AML-193 (cell line): ENCODE results near the gene CDH23.
A peak's percentile ranks its signal among the peaks of the same experiment; 100 is the strongest.

ENCODE experiments used
- DNase-seq, 2 experiments: peaks; one replicate each; lab custom pipeline; 2025; lab: John Stamatoyannopoulos, UW

The CDH23 gene

DNA sequence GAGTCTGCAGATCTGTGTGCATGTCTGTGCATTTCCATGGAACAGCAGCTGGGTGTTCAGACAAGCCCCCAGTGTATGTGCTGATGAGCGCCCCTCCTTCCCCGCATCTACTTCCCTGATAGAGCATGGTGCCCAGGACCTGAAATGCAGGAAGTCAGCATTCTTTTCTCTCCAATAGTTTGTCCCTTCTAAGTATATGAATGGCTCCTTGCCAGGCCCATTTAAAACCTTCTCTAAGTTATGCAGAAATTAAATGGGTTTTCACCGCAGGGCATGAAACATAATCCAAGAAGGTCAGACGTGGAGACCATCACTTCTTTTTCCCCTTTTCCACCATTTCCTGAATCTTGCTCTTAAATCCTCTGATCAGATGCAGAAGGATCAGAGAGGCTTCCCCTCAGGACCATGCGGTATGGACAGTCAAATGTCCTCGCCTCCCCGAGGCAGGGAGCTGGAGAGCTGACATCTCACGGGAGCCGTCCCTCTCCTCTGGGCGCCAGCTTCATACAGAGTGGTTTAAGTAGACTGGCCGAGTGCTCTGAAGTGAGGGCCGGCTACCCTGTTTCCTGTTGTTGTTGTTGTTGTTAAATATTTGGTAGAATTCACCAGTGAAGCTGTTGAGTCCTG lies 167.6 kb downstream of the CDH23 start:
- no peak for DNase-seq

DNA sequence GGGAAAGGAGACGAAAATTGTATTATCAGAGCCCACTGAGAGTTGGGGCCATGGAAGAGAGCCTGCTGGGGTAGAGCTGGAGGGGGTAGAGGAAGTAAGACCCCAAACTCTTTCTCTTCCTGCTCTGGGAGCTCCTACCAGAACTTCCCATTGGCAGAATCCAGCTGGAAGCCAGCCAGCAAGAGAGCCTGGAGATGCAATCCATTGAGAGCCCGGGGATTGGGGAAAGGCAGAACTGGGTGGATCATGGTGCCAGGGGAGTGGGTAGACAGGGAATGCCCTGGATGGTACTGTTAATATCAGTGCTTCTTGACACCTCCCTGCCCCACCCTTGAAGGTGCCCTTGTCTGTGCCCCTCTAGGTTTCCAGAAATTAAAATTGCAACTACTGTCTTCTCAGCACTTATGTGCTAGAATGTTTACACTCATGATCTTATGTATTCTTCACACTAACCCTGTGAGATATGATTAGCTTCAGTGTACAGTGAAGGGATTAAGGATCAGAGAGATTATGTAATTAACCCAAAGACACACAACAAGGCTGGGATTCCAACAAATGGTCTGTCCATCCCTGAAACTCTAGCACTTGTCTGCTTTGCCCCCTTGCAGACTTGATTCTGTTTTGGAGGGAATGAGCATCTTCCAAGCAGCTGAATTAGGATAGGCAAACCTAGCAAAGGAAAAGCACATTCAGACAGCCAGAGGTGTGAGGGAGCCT lies 168.7 kb downstream of the CDH23 start:
- no peak for DNase-seq

DNA sequence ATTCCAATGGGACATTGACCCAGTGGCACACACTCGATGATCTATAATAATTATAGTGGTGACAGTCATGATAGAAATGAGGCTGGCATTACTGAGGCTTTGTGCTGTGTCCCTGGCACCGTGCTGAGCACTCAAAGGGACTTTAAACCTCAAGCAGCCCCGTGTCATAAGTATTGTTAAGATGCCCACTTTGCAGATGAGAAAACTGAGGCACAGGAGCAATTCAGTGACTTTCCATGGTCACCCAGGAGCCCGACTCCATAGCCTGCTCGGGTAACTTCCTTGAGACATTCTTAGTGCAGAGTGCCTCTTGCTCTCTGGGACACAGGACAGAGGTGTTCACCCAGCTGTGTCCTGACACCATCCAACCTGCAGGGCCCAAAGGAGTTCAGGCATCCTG lies 170.3 kb downstream of the CDH23 start:
- DNase-seq: no peak

DNA sequence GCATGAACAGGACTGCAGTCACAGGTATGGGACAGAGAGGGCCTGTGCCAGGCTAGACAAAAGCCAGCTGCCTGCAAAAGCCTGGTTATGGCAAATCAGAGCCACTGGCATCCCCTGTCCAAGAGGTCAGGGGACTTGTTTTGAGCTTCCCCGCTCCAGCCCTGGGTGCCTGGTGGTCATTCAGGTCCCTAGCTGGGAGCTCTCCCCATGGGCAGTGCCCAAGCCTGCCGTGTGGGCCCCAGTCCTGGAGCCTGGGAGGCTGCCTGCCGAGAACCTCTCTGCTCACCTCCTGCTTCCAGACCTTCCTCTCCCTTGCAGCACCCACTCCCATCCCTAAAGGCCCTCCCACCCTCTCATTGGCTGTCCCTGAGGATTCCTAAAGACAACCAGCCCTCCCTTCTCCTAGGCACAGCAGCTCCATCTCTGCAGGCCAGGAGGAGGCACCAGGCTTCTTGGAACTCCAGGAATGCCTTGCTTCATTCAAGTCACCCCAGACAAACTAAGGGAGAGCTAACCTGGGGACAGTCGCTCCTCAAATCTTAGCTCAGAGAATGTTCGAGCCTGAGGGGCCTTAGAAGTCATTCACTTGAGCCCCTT lies 172.3 kb downstream of the CDH23 start:
- no peak for DNase-seq

DNA sequence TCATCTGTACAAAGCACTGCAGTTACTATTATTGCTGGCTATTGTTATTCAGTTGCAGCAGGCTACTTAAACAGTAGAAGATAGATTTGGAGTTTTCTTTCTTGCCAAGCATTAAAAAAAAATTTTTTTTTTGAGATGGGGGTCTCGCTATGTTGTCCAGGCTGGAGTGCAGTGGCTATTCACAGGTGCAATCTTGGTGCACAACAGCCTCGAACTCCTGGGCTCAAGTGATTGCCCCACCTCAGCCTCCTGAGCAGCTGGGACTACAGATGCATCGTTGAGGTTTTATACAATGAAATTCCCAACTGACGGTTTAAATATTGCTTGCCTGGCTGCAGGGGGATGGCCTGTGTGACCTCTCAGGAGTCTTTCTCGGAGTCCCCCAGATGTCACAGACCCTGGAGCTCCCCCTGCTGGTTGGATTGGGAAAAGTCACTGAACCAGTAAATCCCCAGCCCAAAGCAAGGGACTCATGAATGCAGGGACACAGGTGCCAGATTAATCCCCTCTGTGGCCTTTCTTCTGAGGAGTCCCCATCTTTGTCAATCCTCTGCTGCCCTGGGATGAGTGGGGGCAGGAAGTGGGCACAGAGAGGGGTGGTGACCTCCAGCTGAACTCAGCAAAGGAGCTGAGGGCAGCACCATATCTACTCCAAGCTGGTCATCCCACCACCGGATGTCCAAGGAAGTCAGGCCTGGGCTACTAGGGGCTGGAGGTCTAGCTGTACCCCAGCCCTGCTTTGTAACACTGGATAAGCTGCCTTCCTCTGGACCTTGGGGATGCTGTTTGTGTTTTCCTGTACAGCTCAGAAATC lies 173.3 kb downstream of the CDH23 start:
- DNase-seq: peak; percentile 21 to 41

DNA sequence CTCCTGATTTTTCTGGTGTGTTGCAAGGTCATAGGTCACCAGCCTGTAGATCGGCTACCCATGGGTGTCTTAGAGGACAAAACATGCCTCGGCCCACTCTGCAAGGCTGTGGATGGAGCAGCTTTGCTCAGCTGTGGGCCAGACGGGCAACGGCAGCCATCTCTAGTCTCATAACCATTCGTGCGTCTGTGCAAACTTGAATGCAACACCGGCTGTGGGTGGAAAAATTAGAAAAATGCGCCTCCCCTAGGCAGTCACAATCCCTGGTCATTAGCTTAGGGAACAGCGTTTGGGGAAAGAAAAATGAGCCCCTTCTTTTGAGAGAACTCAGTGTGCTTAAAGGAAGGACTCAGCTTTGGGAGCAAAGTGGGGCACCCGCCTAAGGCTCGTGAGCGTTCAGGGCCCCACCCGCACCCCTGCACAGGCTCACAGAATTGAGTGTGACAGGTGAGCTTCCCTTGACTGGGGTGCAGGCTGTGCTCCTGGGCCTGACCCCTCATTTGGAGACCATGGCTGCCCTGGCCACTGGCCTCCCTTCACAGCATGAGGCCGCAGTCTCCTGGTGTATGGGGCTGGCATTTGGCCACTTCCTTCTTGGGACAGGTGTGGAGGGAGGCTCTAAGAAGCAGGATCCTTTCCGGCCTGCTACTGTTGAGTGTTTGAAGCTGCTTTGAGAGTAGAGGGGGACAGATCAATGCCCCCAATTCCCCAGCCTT lies 174.9 kb downstream of the CDH23 start:
- DNase-seq: no peak

DNA sequence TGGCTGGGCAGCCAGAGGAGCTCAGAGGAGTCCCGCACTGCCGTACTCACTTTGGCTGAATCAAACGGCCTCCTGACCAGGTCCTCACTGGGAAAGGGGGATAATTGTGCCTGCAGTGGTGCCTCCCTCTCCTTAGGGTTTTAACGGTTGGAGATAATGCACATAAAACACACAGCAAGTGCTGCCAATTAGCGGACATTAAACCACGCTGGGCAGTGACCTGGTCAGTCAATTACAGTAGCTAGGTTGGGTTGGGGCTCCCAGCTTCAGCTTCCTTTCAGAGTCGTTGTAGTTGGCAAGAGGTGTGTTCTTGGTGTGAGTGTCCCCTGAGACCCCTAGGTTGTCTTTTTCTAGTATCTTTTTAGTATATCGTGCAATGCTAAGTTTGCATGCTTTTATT lies 176.2 kb downstream of the CDH23 start:
- DNase-seq: no peak

DNA sequence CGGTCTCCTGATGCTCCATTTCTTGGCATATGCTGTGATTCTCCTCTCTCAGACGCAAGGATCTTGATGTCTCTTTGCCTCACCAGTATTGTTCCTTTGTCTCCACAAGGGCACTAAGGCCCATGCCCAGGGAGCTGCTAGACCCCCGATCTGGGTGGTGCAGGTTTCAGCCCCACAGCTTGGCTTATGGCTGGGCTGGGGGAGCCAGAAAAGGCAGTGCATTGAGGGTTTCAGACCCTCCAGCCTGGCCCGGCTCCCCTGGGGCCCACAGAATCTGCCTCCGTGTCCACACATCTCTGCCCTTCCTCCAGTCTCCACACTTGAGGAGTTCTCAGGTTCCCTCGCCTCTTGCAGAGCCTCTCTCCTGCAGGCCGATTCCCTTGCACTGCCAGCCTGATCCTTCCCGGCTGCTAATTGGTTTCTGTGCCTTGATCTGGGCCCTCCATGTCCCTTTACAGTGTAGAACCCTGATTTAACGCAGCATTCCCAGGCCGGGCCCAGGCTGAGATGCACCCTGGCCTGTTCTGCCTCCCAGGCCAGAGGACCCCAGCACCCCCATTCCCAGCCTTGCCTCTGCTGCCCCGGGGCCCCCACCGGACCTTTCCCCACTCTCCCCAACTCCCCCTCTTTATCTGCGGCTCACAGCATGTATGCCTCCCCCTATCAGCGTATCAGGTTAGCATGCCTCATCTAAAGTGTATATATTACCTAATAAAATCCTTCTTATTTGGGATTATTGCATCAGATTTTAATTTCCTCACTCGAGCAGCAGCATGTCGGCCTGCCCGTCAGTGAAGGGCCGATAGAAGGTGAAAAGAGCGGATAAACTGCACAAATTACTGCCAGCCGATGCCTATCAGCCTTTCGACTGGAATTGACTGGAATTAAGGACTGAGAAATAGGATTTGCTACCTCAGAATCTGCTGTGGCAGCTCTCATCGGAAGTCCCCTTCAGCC lies 177.1 kb downstream of the CDH23 start:
- DNase-seq: no peak

DNA sequence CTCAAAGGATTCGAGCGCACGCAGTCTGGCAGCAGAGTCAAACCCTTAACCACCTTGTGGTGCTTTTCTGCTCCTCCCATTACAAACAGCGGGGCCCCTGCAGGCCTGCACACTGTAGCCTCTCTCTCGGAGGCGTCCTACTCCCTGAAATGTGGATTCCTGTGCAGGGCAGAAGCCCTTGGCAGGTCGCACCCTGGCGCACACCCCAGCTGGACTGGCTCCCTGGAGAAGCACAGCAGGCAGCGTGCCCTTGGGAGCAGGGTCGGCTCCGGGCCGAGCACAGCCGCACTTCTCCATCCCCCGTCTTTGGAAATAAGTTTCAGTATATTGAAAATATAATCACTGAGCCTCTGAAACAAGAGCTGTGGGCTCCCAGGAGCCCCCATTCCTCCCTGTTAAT lies 178.7 kb downstream of the CDH23 start:
- no peak for DNase-seq

DNA sequence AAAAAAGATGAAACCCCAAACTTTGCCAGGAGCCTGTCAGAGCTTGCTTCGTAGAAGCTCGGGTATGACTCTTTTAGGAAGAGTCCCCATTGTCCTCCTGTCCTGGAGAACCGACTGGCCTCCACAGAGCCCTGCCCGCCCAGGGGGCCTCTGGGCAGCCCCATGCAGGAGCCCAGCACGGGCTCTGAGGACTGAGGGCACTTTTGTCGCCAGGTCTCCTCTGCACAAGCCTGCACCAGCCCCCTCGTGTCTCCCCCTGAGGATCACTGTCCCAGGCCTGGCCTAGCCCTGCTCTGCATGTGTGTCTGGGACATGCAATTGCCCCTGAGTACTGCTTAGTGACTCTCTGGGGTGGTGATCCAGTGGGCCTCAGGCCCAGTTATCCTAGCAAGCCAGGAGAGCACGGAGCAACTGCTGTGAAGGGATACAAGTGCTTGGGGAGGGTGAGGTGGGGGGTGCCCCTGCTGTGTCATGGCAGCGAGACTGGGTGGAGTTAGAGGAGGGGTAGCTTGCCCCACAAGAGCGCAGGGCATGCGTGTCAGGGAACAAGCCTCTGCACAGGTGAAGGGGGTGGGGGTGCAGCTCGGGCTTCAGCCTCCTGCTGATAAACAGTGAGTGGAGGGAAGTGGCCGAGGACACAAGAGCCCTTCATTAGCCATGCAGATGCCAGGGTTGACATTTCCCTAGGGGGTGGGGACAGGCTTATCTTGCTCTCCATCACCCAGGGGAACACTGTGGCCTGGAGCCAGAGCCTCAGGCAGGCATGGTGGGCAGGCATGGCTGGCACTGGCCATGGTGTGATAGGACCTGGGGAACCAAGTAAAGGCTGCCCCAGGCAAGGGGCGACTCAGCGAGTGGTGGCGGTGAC lies 179.4 kb downstream of the CDH23 start:
- DNase-seq: no peak

DNA sequence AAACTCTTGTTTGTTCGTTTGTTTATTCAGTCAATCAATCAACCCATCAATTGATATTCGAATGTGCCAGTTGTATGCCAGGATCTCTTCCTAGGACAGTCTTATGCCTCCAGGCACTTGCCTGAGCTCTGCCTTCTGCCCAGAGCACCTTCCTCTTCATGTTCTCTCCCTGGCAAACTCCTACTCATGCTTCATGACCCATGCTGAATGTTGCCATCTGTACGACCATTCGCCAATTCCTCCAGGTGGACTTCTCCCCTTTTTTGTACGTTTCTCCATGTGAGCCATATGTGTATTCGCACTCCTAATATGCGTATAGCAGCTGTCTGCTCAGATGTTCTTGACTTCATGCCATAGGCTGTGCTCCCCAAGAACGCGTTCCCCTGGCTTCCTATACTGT lies 180.1 kb downstream of the CDH23 start:
- DNase-seq: no peak

DNA sequence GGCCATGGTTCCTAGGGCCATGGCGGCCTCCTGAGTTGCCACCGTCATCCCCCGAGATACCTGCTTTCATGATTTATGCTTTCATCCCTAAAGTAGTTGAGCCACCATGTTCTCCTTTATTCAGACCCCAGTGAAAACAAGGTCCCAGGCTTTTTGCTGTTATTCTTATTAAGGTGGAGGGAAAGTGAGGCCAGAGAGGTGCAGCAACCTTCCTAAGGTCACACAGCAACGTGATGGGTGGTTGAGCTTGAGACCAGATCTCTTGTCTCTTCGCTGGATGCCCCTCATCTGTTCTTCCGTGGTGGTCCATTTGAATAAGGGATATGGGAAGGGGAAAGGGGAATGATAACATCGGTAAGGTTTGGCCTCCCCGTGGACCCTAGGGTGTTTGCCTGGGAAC lies 180.6 kb downstream of the CDH23 start:
- no peak for DNase-seq

DNA sequence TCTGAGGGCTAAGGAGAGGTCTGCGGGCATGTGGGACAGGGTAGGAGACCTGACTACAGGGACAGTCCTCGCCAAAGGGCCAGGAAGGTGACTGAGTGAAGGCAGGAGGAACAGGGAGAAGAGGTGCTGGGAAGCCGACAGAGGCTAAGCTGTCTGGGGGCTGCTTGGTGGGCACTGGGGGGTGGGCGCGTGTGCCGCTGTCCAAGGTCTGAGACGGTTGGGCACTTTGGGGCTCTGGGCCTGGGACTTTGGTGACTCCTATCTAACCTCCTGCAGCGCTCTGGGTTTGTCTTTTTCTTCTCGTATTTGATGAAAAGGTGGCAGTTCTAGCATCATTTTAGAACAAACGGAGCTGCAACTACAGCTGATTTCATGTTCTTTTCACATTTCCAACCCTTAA lies 181.3 kb downstream of the CDH23 start:
- DNase-seq: no peak

DNA sequence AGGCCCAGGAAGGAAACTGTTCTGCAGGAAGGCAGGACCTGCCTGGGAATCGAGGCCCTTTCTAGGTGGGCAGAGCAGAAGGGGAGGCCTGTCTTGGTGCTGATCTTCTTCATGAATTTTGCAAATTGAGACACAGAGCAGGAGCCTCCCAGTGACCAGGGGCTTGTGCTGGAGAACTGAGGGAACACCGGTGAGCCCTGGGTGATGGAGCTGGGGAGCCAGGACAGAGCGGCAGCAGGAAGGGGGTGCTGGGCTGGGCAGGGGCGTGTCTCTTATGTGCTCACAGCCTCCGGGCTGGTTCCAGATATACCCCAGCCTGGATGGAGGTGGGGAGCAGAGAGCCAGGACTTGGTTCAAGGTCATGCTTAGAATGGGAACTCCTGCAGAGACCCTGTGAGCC lies 182.9 kb downstream of the CDH23 start:
- DNase-seq: no peak

DNA sequence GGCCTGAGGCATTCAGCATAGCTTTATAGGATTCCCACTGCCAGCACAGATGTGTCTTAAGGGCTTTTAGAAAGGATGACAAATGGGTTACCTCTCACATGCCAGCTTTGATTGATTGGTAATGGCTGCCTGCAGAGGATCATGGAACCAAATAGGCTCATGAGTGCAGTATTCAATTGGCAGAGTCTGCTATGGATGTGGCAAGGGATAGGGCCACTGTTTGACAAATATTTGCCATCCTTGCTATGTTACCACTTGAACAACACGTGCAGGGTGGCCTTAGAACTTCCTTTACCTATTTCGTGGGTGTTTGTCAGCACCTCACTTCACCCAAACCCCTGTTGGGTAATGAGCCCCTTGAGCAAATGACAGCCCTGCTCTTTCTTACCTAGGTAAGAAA lies 183.7 kb downstream of the CDH23 start:
- no peak for DNase-seq

DNA sequence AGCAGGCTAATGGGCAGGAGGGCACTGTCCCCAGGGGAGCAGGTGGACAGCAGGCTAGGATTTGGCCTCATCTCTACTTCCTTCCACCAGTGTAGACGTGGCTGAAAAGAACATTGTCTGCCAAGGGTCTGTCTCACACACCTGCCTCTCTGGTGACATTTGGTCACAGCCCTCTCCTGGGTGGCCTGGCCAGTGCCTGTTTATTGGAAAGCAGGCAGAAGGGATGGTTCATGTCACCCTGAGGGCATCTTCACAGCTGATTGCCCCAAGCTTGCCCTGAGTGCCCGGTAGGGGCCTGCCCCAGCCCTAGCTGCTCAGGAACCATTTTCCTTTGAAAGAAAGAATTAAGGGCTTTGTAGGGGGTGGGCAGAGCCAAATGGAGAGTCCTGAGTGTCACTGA lies 184.2 kb downstream of the CDH23 start:
- DNase-seq: no peak

DNA sequence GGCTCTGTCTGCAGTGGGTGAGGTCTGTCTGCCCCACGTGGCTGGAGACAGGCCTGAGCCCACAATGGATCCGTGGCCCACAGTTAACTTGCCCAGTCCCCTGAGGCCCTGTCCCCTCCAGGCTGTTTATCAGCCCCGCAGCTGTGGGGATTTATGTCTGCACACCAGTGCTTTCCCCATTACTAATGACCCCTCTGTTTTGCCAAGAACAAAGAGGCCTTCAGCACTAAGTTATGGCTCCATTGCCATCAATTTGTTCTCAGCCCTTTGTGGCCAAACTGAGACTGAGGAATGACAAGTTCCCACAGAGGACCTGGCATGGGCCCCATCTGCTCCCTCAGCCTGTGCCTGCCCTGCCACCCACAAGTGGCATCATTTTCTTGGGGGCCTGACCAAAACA lies 184.7 kb downstream of the CDH23 start:
- no peak for DNase-seq

DNA sequence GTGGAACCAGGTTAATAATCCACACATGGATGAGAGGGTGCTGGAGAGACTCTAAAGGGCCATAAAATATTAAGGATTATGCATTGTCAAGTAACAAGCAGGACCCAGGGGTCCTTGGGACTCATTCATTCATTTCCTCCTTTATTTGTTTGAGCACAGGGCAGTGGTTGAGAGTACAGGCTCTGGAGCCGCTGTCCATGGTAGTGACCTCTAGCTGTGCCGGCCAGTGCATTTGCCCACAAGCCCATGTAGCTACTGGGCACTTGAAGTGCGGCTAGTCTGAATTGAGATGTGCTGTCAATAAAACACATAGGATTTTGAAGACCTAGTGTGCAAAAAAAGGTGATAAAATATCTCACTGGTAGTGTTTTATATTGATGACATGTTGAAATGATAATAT lies 185.3 kb downstream of the CDH23 start:
- peak; percentile 8 to 27 for DNase-seq

DNA sequence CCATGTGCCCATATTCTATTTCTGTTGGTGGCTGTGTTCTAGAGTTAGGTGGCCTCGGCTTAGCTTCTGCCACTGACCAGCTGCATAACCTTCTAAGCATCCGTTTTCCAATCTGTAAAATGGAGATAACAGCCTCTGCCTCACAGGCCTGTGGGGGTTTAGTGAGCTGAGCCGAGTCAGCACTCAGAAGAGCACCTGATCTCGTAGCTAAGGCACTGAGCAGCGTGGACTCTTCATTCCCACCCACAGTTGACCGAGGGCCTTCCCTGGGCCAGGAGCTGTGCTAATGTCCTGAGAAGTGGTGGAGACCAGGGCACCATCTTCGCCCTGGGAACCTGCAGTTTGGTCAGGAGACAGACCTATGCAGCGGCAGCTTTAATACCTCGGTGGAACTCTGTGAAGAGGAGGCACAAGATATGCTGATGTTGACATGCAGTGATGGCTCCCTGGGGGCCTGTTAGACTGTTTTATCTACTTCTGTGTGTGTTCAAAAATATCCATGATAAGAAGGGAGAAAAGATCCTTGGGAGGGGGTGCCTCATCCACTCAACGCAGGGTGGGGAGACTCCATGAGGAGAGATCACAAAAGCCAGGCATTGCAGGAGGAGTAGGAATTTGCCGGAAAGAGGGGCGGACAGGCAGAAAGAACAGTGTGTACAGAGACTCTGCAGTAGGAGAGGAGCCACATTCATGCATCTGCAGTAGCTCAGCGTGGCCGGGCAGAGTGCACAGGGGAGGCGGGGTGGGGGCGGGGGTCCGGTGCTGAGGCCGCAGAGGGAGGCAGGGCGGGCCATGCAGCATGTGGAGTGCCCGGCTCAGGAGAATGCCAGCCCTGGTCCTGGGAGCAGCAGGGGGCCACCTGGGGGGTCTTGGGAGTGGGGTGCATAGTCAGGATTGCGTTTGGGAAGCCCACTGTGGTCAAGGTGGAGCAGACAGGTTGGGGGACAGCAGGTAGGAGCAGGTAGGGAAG lies 186.1 kb downstream of the CDH23 start:
- DNase-seq: no peak
